Measurements from ENCODE around the gene WDR73.
A peak's percentile ranks its signal among the peaks of the same experiment; 100 is the strongest.

- TF ChIP-seq POLR2A (IDR thresholded peaks at IDR 0.05): peak; percentile 72 to 90
- TF ChIP-seq, protein P1, sequence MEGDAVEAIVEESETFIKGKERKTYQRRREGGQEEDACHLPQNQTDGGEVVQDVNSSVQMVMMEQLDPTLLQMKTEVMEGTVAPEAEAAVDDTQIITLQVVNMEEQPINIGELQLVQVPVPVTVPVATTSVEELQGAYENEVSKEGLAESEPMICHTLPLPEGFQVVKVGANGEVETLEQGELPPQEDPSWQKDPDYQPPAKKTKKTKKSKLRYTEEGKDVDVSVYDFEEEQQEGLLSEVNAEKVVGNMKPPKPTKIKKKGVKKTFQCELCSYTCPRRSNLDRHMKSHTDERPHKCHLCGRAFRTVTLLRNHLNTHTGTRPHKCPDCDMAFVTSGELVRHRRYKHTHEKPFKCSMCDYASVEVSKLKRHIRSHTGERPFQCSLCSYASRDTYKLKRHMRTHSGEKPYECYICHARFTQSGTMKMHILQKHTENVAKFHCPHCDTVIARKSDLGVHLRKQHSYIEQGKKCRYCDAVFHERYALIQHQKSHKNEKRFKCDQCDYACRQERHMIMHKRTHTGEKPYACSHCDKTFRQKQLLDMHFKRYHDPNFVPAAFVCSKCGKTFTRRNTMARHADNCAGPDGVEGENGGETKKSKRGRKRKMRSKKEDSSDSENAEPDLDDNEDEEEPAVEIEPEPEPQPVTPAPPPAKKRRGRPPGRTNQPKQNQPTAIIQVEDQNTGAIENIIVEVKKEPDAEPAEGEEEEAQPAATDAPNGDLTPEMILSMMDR (IDR thresholded peaks at IDR 0.05): peak in 1 of 4 experiments; percentile 16
Measured at GRCh38 chr15:84653910-84654688, at the start of gene WDR73.

Measured in uterus (tissue), 2 donors.